DND-41 (cell line): ENCODE measurements around the gene TRIM10.

Source experiments
- CTCF ChIP-seq: IDR thresholded peaks from 2 replicates; pipeline ENCODE4 v1.5.1; 2012; ENCODE audit warnings: borderline replicate concordance, low read length, moderate library complexity, mild to moderate bottlenecking; ENCODE audit not compliant: poor library complexity, severe bottlenecking; ENCODE audit errors: extremely low read depth
- EZH2 ChIP-seq: IDR thresholded peaks from 3 replicates; pipeline ENCODE4 v1.6.1; 2012; ENCODE audit warnings: borderline replicate concordance, low read depth, mild to moderate bottlenecking, moderate library complexity, low read length, inconsistent platforms; ENCODE audit not compliant: severe bottlenecking

DNA sequence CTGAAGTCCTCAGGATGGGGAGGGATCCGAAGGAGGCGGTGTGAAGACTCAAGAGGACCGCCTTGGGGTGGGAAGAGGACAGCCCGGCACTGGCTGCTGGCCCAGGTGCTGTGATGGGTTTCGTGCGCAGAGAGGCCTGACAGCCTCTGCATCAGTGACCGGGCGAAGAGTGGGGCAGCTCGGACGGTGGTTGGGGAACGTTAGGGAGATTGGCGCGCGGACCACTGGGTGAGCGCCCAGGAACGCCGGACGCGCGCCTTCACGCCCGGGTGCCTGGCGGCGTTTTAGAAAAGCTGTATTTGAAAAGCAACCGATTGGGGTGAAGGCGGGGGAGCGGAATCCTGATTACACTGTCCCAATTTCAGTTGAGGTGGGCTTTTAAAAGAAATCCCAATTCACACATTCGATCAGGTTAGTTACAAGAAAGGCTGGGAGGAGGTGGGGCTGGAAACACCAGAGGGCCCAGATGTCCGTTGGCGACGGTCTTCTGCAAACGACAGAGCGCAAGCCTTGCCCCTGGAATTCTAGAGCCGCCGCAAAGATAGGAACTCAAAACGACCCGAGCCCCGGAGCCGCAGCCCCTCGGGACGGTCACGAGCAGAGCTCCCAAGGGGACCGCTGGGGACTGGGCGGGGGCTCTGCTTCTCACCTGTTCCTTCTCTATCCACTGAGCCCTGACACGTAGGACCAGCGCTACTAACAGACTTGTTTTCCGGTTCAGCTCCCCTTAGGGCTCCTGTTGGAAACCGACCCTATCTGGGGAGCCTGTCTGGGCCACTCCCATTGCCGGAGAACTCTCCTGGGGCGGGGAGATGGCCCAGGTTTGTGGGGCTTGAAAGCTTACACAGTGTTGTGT, 33.5 kb downstream of the TRIM10 start:
- TF ChIP-seq CTCF: no peak
- no peak for TF ChIP-seq EZH2
